Uterus (tissue), 4 donors: ENCODE data around the gene FAF1. TPM values are rescaled to one million over a fixed set of nuclear protein-coding genes. Genes with fewer than 3 reads are reported as not detected.

Experiments
- DNase-seq, 2 donors: peaks; one replicate each; pipeline ENCODE4 v3.0.0-alpha.2; 2019 to 2020
- H3K27ac ChIP-seq, 2 donors: fragments of 200-600 bp; sonication (generic); 1 replicate in 1 of 2; 2 replicates in 1 of 2; pipeline ENCODE4 v1.5.1; 2016 to 2018
- H3K27me3 ChIP-seq, 2 donors: fragments of 200-600 bp; sonication (generic); one replicate each; pipeline ENCODE4 v1.5.1; 2018 to 2019; ENCODE audit warnings: control low read depth in 1 of 2
- H3K36me3 ChIP-seq, 2 donors: fragments of 200-600 bp; sonication (generic); one replicate each; pipeline ENCODE4 v1.5.1; 2019; ENCODE audit warnings: control low read depth in 1 of 2
- H3K4me1 ChIP-seq, 2 donors: fragments of 200-600 bp; sonication (generic); one replicate each; pipeline ENCODE4 v1.5.1; 2018 to 2019; ENCODE audit warnings: control low read depth in 1 of 2
- H3K4me3 ChIP-seq, 2 donors: fragments of 200-600 bp; sonication (generic); 1 replicate in 1 of 2; 2 replicates in 1 of 2; pipeline ENCODE4 v1.5.1; 2018 to 2019; ENCODE audit warnings: mild to moderate bottlenecking in 1 of 2
- H3K9me3 ChIP-seq, 2 donors: fragments of 200-600 bp; sonication (generic); one replicate each; pipeline ENCODE4 v1.5.1; 2019; ENCODE audit warnings: control low read depth in 1 of 2
- POLR2A ChIP-seq, 2 donors: fragments of 450-650 bp; IDR thresholded peaks; one replicate each; pipeline ENCODE4 v1.6.1; 2016; ENCODE audit warnings: antibody characterized with exemption in 2 of 2, mild to moderate bottlenecking in 1 of 2, moderate library complexity in 1 of 2
- intact Hi-C: fragments of 100-400 bp; cut with DNase I; formaldehyde crosslinking; loops from one replicate; pipeline ENCODE4 v1.15.1; 2023; ENCODE audit warnings: low total_unique reads
- total RNA-seq, 4 donors: library from RNA; depleted of rRNA in 3 of 4; stranded (reverse); fragments of >200 nt in 3 of 4; gene quantifications; one replicate each; pipeline versions ENCODE4 v1.1.0 to v1.2.4, GENCODE V29; 2014 to 2023
- TF ChIP-seq, protein P1 (sequence below), 4 experiments: fragments of 200-600 bp in 2 of 4; fragments of 450-650 bp in 2 of 4; sonication (generic) in 2 of 4; IDR thresholded peaks; one replicate each; pipeline ENCODE4 v1.5.1; 2016 to 2019; ENCODE audit warnings: antibody characterized with exemption in 4 of 4, mild to moderate bottlenecking in 2 of 4, moderate library complexity in 1 of 4
- donor health status: DM: yes; HTN: yes; CAD: no.

Gene FAF1
- total RNA-seq, 4 donors from 2014 or later, result 34.1 to 77.2 (median 64.1) TPM

DNA sequence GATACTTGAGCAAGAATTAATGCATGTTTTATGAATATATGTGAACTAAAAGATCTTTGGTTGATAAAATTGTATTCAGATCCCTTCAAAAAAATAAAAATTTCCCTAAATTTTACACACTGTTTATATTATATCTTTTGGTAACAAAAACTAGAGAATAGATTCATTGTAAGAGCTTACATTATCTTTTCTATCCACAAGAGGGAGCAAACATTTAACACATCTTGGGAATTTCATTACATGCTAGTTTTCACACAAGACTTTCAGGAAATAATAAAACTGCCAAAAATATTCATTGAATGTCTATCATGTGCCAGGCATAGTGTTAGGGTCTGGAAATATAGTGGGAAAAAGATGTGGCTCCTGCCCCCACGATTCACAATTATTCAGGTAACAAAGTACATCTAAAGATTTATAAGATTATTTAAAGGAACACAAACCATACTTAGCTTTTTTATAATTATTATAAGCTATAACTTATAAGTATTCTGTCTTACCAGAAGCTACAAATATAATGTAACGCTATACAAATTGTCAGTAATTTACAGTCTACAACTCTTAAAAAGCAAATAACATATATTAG lies 30.6 kb downstream of the FAF1 start:
- H3K36me3 ChIP-seq, result no peaks in the 10 kb centered on the region
- TF ChIP-seq, protein P1, sequence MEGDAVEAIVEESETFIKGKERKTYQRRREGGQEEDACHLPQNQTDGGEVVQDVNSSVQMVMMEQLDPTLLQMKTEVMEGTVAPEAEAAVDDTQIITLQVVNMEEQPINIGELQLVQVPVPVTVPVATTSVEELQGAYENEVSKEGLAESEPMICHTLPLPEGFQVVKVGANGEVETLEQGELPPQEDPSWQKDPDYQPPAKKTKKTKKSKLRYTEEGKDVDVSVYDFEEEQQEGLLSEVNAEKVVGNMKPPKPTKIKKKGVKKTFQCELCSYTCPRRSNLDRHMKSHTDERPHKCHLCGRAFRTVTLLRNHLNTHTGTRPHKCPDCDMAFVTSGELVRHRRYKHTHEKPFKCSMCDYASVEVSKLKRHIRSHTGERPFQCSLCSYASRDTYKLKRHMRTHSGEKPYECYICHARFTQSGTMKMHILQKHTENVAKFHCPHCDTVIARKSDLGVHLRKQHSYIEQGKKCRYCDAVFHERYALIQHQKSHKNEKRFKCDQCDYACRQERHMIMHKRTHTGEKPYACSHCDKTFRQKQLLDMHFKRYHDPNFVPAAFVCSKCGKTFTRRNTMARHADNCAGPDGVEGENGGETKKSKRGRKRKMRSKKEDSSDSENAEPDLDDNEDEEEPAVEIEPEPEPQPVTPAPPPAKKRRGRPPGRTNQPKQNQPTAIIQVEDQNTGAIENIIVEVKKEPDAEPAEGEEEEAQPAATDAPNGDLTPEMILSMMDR (IDR thresholded peaks at IDR 0.05), result peak; percentile 40 to 49 (median 48)
- no peak for TF ChIP-seq POLR2A (IDR thresholded peaks at IDR 0.05)
- H3K4me3 ChIP-seq, result no peak overlapping the region
- no peak for DNase-seq
- intact Hi-C loops, result no loop called here
- no peaks in the 10 kb centered on the region for H3K27me3 ChIP-seq
- H3K27ac ChIP-seq, result no peak overlapping the region
- H3K9me3 ChIP-seq, result no peaks in the 10 kb centered on the region
- H3K4me1 ChIP-seq, result no peaks in the 10 kb centered on the region

- Histone ChIP-seq H3K4me1 (no peaks in the 10 kb centered on the region), H3K9me3 (no peaks in the 10 kb centered on the region), H3K36me3 (no peaks in the 10 kb centered on the region), H3K4me3 (no peak overlapping the region), H3K27ac (no peak overlapping the region), H3K27me3 (no peaks in the 10 kb centered on the region)
- intact Hi-C loops, result no loop called here
- no peak for DNase-seq
- TF ChIP-seq, protein P1 (IDR thresholded peaks at IDR 0.05), result no peak
- no peak for TF ChIP-seq POLR2A (IDR thresholded peaks at IDR 0.05)
These were observed 36.5 kb downstream of the FAF1 start for GRCh38 chr1:50923564-50923963.

GRCh38 chr1:50921029-50921428 lies 39.0 kb downstream of the FAF1 start:
- intact Hi-C loops, result no loop called here
- DNase-seq, result no peak
- Histone ChIP-seq H3K9me3 (no peaks in the 10 kb centered on the region), H3K27ac (no peak overlapping the region), H3K27me3 (no peaks in the 10 kb centered on the region), H3K4me3 (no peak overlapping the region), H3K36me3 (no peaks in the 10 kb centered on the region), H3K4me1 (no peaks in the 10 kb centered on the region)
- TF ChIP-seq, protein P1 (IDR thresholded peaks at IDR 0.05), result no peak
- TF ChIP-seq POLR2A (IDR thresholded peaks at IDR 0.05), result no peak

- no peak for TF ChIP-seq POLR2A (IDR thresholded peaks at IDR 0.05)
- TF ChIP-seq, protein P1 (IDR thresholded peaks at IDR 0.05), result no peak
- no peak overlapping the region for H3K4me3 ChIP-seq
- no peak overlapping the region for H3K27ac ChIP-seq
- no peak for DNase-seq
- H3K27me3 ChIP-seq, result no peaks in the 10 kb centered on the region
- intact Hi-C loops, result no loop called here
- no peaks in the 10 kb centered on the region for H3K4me1 ChIP-seq
- H3K36me3 ChIP-seq, result no peaks in the 10 kb centered on the region
- no peaks in the 10 kb centered on the region for H3K9me3 ChIP-seq
These were observed 39.7 kb downstream of the FAF1 start for GRCh38 chr1:50920409-50920808.

GRCh38 chr1:50917138-50918137 lies 42.6 kb downstream of the FAF1 start:
- Histone ChIP-seq H3K27me3 (no peaks in the 10 kb centered on the region), H3K4me3 (no peak overlapping the region), H3K36me3 (no peaks in the 10 kb centered on the region), H3K9me3 (no peaks in the 10 kb centered on the region), H3K27ac (no peak overlapping the region), H3K4me1 (no peaks in the 10 kb centered on the region)
- intact Hi-C loops, result no loop called here
- no peak for DNase-seq
- TF ChIP-seq POLR2A (IDR thresholded peaks at IDR 0.05), result no peak
- TF ChIP-seq, protein P1 (IDR thresholded peaks at IDR 0.05), result no peak
